ENCODE results near the gene ANKS1A.

DNA sequence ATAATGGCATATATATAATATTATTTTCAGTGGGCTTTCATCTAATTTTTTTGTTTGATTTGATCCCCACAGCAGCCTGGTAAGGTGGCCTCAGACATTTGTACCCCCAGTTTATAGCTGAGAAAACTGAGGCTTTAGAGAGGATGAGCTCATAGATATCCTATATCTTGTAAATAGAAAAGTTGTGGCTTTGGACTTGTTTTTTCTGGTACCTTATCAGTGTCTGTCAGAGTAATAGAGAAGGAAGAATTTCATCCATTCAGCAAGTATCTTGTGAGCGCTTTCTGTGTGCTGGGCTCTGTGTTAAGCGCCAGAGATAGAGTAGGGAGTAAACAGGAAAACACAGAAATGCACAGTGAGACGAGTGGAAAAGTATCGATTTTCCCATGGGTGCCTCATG is 29.1 kb upstream of the ANKS1A start:
- TF ChIP-seq, protein P1, sequence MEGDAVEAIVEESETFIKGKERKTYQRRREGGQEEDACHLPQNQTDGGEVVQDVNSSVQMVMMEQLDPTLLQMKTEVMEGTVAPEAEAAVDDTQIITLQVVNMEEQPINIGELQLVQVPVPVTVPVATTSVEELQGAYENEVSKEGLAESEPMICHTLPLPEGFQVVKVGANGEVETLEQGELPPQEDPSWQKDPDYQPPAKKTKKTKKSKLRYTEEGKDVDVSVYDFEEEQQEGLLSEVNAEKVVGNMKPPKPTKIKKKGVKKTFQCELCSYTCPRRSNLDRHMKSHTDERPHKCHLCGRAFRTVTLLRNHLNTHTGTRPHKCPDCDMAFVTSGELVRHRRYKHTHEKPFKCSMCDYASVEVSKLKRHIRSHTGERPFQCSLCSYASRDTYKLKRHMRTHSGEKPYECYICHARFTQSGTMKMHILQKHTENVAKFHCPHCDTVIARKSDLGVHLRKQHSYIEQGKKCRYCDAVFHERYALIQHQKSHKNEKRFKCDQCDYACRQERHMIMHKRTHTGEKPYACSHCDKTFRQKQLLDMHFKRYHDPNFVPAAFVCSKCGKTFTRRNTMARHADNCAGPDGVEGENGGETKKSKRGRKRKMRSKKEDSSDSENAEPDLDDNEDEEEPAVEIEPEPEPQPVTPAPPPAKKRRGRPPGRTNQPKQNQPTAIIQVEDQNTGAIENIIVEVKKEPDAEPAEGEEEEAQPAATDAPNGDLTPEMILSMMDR (IDR thresholded peaks at IDR 0.05), result no peak
- no peak for TF ChIP-seq EZH2phosphoT487 (IDR thresholded peaks at IDR 0.05)

All from neural progenitor cell (in vitro differentiated cells).